Measurements from ENCODE around the gene DLGAP1.

DNA sequence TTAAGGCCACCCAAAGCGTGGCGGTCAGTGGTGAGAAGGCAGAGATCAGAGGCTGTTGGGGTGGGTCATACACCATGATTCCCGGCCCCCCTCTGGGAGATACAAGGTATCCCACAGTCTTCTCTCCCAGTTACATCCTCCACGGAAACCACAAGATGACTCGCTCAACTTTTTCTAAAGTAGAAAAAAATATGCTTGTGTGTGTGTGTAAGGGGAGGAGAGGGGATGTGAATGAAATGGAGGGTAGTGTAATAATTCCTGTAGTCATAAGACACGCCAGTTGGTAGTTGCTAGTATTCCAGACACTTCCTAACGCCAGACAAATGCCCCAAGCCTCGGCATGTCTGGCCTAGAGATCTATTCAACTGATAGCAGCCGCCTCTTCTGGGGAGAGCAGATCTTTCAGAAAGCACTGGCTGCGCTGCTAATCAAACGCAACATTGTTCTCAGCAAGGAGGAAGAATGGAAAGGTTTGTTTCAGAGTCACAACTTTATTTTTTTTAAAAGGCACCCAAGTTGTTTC is 861.7 kb downstream of the DLGAP1 start:
- no peak for TF ChIP-seq TAF1 (conservative IDR thresholded peaks at IDR 0.05)
- TF ChIP-seq, protein P1, sequence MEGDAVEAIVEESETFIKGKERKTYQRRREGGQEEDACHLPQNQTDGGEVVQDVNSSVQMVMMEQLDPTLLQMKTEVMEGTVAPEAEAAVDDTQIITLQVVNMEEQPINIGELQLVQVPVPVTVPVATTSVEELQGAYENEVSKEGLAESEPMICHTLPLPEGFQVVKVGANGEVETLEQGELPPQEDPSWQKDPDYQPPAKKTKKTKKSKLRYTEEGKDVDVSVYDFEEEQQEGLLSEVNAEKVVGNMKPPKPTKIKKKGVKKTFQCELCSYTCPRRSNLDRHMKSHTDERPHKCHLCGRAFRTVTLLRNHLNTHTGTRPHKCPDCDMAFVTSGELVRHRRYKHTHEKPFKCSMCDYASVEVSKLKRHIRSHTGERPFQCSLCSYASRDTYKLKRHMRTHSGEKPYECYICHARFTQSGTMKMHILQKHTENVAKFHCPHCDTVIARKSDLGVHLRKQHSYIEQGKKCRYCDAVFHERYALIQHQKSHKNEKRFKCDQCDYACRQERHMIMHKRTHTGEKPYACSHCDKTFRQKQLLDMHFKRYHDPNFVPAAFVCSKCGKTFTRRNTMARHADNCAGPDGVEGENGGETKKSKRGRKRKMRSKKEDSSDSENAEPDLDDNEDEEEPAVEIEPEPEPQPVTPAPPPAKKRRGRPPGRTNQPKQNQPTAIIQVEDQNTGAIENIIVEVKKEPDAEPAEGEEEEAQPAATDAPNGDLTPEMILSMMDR (IDR thresholded peaks at IDR 0.05; ENCODE audit: low read depth, low read length, missing input control), result no peak
- no peak for TF ChIP-seq GABPA (IDR thresholded peaks at IDR 0.05 in 1 of 2, conservative IDR thresholded peaks at IDR 0.05 in 1 of 2)

All from liver (tissue), 3 donors.